GM20431 (cell line): ENCODE data around the gene DNALI1.
"Not testable (repeated sequence)": the region's sequence is repeated elsewhere in the genome, so short reads cannot be mapped to it uniquely, and the experiment has no call there.

ENCODE experiments used
- in situ Hi-C: fragments of 300-500 bp; cut with MseI, MboI; formaldehyde crosslinking; loops from one replicate; pipeline ENCODE4 v1.15.0; 2020; ENCODE audit warnings: low sequenced_read_pairs; ENCODE audit not compliant: unreplicated experiment

The DNALI1 gene

DNA sequence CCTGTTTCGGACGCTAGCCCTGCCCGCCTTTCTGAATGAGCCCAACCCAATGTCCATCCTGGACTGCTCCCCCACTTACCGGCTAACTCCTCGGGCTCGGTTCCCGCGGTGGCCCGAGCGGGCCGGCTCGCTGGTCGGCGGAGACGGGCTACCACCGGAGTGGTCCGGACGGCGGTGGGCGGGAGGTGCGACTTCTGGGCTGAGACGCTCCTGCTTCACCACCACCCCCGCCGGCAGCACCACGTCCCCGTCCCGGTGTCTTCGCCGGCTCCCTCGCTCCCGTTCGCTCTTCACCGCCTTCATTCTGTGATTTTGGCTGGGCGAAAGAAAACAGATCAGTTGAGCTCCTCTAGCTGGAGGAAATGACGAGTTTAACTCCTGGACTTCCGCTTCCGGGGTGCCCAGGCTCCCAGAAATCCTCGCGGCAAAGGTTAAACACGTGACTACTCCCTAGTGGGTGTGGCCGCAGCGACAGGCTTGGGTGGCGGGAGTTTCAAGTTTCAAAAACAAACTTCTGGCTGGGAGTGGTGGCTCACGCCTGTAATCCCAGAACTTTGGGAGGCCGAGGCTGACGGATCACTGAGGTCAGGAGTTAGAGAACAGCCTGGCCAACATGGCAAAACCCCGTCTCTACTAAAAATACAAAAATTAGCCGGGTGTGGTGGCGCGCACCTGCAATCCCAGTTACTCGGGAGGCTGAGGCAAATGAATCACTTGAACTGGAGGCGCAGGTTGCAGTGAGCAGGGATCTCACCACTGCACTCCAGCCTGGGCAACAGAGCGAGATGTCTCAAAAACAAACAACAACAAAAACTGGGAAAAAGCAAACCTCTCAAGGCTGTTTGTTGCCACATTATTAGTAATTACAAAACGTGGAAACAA is 2.6 kb upstream of the DNALI1 start, which contains the start of gene SNIP1:
SNIP1 (minus strand) TSS at position 367 of the 882 bp plus-strand sequence; CDS start at position 303, 64 bp downstream.
- in situ Hi-C loops: no loop called here

DNA sequence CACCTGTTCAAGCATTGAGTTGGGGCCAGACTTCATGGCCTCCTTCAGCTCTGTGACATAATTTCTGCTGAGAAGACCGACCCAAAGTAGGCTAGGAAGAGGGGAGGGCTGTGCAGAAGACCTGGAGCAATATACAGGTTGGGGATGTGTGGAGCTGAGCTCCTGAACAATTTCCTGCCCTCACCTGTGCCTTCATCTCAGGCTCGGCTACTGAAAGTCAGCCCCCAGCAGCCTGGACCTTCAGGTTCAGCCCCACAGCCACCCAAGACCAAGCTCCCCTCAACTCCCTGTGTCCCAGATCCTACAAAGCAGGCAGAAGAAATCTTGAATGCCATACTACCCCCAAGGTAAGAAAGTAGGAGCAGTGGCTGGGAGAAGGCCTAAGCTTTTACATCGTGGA is 662 bp downstream of the DNALI1 start:
- in situ Hi-C loops: no loop called here

DNA sequence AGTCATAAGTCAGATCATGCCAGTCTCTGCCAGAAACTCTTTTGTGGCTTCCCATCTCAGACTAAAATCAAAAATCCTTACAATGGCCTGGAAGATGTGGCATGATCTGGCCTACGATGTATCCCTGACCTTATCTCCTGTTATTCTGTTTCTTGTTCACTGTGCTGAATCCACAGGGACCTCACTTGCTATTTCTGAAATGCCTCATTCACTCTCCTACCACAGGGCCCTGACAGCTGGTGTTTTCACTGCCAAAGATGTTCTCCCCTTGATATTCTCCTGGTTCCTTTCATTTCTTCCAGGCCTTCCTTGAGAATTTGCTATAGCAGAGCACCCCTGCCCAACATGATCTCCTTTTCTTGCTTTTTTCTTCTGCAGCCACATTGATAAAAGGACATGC is 1.7 kb downstream of the DNALI1 start:
- in situ Hi-C loops: no loop called here

- in situ Hi-C loops: no loop called here
Observed at GRCh38 chr1:37559080-37559479, 2.3 kb downstream of the DNALI1 start.

DNA sequence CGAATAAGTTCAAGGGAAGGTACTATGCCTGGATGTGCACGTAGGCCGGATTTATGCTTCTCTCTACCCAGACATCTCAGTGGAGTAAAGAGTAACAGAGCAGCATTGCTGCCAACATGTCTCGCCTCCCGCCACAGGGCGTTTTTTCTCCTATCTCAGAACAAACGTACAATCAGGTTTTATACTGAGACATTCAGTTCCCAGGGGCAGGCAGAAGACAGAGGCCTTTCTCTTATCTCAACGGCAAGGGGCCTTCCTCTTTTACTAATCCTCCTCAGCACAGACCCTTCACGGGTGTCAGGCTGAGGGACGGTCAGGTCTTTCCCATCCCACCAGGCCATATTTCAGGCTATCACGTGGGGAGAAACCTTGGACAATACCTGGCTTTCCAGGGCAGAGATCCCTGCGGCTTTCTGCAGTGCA is 3.2 kb downstream of the DNALI1 start:
- in situ Hi-C loops: not testable (repeated sequence)

GRCh38 chr1:37560401-37561132 is 3.8 kb downstream of the DNALI1 start:
- in situ Hi-C loops: no loop called here

- in situ Hi-C loops: no loop called here
Observed at GRCh38 chr1:37561133-37562132, 4.7 kb downstream of the DNALI1 start.

DNA sequence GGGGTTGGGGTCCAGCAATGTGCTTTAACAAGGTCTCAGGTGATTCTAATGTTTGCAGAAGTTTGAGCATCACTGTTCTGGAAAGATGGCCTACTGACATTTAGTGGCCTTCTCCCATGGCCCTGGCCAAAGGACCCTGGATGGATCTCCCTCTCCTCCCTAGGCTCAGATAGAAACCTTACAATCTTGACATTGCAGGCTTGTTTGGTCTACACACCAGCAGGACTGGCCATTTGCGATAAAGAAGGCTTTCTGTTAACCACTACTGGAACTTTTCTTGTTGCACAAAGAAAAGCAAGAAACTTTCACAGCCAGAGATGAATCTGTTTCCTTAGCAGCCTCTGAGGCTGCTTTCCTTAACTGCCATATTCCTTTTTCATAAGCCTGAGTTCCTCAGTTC is 6.2 kb downstream of the DNALI1 start:
- in situ Hi-C loops: no loop called here

DNA sequence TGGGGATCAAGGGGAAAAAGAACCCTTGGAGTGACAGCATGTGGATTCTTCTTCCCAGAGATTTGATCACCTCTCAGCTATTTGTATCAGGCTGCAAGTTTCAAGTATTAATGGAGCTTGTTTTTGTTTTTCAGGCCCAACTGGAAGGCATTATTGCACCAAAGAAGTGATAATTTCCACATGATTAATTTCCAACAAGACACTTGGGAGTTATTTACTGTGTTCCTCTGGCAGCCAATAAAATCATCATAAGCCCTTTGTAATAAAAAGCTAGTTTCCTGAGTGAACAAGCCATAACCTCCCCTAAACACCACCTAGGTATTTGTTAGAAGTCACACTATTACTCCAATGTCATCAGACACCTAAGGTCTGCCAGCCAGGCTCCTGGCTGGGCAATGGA is 8.2 kb downstream of the DNALI1 start:
- in situ Hi-C loops: no loop called here

- in situ Hi-C loops: no loop called here
Observed at GRCh38 chr1:37567023-37567422, 10.3 kb downstream of the DNALI1 start.

DNA sequence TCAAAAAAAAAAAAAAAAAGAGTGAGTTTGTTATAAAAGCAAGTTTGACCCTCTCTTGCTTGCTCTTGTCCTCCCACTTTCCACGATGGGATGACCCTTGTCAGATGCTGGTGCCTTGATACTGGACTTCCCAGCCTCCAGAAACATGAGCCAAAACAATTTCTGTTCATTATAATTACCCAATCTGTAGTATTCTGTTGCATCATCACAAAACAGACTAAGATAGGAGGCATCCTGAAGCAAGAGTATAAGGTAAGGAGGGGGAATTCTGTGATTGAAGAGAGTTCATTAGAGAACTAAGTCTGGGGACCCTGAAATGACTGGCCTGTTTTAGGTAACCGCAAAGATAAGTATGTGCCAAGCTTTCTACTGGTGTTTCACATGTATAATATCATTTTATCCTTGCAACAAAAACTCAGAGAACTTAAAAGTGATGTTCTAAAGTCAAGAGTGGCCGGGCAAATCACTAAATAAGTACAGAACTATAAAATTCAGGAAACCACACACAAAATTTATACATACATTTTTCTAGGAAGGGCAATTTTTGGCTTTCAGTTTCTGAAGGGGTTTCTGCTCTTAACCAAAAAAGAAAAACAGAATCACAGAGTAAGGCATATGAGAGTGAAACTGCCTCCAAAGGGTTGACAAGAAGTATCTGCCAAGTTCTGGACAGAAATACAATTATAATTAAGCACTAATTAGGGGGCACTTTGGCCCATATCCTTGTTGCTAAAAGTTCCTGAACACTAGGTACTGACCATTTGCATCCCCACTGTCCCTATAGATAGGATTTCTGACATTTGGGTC is 14.0 kb downstream of the DNALI1 start:
- in situ Hi-C loops: no loop called here

GRCh38 chr1:37574834-37575480 is 18.2 kb downstream of the DNALI1 start:
- in situ Hi-C loops: no loop called here

GRCh38 chr1:37575692-37576091 is 19.0 kb downstream of the DNALI1 start:
- in situ Hi-C loops: no loop called here

GRCh38 chr1:37584544-37584943 is 27.8 kb downstream of the DNALI1 start:
- in situ Hi-C loops: not testable (repeated sequence)

- in situ Hi-C loops: no loop called here
Observed at GRCh38 chr1:37588939-37589338, 32.2 kb downstream of the DNALI1 start.

- in situ Hi-C loops: no loop called here
Observed at GRCh38 chr1:37593726-37594125, 37.0 kb downstream of the DNALI1 start.

DNA sequence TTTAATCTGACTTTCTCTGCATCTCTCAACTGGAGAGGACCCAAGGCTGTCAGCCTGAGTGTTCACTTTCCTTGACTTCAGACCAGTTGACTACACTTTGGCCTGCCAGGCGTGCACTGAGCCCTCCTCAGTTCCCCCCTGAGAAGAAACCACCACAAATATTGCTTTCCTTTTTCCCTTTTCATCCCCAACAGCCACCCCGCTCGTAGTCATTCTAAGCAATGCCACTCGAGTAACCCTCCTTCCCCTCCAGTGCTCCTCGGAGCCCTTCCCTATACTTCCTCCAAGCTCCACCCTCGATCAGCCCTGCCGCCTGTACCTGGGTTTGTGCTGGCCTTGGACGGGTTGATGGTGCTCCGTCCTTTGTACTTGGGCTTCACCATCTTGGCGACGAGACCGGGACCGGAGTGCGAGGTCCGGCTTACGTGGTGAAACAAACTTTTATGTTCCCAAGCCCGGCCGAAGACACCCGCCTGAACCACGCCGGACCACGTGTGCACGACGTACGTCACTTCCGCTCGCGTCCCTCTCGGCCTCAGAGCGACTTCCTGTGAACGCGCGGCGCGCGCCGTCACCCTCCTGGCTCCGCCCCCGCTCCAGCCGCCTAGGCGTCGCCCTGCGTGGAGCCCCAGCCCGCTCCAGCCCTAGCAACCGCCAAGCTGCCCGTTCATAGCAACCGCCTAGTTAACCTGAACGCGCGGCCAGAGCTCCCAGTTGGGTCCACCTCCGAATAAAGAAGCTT is 38.9 kb downstream of the DNALI1 start, which contains the start of gene GNL2:
GNL2 (minus strand) TSS at position 498 of the 742 bp plus-strand sequence; CDS start at position 383, 115 bp downstream.
- in situ Hi-C loops: no loop called here

DNA sequence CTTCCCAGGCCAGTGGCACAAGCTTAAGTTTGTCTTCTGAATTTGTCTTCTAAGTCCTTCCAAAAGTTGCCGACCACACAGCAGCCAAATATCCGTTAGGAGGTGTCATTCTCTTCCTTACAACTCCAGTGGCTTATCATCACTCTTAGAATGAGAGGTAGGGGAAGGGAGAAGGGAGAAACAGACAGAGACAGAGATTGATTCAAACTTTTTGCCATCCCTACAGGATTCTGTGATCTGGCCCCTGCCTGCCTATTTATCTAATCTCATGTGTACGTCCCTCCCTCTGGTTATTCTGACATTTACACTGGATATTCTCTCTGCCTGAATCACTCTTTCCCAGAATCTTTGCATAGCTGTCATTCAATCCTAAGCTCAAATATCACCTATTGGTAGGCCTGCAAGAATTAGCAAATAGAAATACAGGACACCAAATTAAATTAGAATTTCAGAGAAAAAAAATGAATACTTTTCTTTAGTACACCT is 39.5 kb downstream of the DNALI1 start:
- in situ Hi-C loops: no loop called here
